HG02610 (cell line): ENCODE results near the gene PRX.
"Not testable (repeated sequence)": the region's sequence is repeated elsewhere in the genome, so short reads cannot be mapped to it uniquely, and the experiment has no call there.

Experiments used
- ATAC-seq: cut with Tn5 transposase; IDR thresholded peaks from one replicate; pipeline ENCODE4 v1.9.1; 2021; ENCODE audit warnings: mild to moderate bottlenecking, moderate library complexity; ENCODE audit not compliant: unreplicated experiment

The PRX gene, protein sequence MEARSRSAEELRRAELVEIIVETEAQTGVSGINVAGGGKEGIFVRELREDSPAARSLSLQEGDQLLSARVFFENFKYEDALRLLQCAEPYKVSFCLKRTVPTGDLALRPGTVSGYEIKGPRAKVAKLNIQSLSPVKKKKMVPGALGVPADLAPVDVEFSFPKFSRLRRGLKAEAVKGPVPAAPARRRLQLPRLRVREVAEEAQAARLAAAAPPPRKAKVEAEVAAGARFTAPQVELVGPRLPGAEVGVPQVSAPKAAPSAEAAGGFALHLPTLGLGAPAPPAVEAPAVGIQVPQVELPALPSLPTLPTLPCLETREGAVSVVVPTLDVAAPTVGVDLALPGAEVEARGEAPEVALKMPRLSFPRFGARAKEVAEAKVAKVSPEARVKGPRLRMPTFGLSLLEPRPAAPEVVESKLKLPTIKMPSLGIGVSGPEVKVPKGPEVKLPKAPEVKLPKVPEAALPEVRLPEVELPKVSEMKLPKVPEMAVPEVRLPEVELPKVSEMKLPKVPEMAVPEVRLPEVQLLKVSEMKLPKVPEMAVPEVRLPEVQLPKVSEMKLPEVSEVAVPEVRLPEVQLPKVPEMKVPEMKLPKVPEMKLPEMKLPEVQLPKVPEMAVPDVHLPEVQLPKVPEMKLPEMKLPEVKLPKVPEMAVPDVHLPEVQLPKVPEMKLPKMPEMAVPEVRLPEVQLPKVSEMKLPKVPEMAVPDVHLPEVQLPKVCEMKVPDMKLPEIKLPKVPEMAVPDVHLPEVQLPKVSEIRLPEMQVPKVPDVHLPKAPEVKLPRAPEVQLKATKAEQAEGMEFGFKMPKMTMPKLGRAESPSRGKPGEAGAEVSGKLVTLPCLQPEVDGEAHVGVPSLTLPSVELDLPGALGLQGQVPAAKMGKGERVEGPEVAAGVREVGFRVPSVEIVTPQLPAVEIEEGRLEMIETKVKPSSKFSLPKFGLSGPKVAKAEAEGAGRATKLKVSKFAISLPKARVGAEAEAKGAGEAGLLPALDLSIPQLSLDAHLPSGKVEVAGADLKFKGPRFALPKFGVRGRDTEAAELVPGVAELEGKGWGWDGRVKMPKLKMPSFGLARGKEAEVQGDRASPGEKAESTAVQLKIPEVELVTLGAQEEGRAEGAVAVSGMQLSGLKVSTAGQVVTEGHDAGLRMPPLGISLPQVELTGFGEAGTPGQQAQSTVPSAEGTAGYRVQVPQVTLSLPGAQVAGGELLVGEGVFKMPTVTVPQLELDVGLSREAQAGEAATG (N-terminal part only)

DNA sequence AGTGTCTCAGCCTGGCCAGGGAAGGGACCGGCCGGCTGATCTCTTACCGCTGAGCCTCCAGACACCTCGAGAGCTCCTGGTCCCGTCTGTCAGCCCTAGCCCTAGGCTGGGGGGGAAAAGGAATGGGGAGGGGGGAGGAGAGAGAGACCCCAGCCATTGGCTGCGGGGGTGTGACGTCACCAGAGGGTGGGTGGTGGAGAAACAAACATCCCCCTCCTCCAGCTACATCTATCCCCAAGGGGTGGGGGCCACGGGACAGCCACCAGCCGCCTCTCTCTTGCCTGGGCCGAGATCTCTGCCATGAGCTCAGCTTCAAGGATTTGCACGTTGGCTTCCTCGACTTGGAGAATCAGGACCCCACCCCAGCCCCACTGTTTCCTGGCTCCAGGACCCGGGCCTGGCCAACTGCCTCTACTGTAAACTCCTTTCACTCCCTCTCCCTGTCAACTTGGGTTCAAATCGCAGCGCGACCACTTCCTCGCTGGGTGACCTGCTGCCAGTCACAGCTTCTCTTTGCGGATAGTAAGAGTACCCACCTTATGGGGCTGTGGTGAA, at the start of gene PRX:
PRX (minus strand) TSS at position 88 of the 555 bp plus-strand sequence. CDS start 5,446 bp downstream, outside the sequence.
- ATAC-seq, result no peak

DNA sequence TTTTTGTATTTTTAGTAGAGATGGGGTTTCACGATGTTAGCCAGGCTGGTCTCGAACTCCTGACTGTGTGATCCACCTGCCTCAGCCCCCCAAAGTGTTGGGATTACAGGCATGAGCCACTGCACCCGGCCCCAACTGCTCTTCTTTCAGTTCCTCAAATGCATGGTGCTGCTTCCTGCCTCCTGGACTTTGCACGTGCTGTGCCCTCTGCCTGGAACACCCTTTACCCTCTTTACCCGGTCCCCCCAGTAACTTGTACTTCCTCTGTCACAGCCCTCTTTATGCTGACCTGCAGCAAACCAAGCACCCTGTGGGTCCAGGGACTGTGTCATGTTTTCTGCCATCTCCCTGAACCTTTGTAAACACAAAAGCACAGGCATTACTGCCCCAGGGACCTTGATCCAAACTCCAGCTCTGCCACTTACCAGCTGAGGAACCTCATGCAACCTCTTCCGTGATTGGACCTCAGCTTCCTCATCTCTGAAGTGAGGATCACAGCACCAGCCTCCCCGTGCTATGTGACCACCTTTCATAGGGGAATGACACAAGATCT, 48.6 kb upstream of the PRX start:
- ATAC-seq, result no peak

- no peak for ATAC-seq
These were observed 47.0 kb upstream of the PRX start for GRCh38 chr19:40460185-40460584.

DNA sequence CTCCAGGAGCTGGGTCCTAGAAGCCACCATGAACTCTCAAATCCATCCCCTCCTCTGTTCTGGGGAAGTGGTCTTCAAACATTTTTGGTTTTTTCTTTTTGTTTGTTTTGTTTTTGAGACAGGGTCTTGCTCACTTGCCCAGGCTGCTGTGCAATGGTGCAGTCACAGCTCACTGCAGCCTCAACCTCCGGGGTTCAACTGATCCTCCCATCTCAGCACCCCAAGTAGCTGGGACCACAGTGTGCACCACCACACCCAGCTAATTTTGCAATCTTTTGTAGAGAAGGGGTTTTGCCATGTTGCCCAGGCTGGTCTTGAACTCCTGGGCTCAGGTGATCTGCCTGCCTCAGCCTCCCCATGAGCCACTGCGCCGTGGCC, 45.4 kb upstream of the PRX start:
- ATAC-seq, result no peak

DNA sequence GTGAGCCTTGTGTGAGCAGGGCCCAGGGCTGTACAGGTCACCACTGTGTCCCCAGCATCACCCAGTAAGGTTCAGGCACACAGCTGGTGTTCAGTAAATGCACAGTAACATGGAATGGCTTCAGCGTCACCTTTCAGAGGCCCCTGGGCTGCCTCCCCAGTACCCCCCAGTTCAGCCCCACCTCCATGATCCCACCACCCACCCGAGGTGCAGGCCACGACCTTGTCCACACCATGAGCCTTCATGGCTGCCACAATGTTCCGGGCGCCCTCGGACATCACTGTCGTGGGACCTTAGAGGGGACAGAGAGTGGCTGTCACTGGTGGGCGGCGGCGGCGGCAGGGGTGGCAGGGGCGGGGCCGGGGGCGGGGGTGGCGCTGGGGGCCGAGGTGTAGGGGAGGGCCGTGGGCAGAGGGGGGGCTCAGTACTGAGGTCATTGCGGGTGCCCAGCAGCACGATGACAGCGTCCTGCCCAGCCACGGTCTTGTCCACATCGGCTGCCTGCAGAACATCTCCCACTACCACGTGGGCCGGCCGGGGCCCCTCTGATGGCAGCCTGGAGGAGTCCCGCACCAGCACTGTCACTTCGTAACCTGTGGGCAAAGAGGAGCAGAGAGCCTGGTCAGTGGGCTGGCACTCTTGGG, 44.9 kb upstream of the PRX start:
- ATAC-seq, result no peak

- no peak for ATAC-seq
These were observed 43.9 kb upstream of the PRX start for GRCh38 chr19:40457048-40457447.

DNA sequence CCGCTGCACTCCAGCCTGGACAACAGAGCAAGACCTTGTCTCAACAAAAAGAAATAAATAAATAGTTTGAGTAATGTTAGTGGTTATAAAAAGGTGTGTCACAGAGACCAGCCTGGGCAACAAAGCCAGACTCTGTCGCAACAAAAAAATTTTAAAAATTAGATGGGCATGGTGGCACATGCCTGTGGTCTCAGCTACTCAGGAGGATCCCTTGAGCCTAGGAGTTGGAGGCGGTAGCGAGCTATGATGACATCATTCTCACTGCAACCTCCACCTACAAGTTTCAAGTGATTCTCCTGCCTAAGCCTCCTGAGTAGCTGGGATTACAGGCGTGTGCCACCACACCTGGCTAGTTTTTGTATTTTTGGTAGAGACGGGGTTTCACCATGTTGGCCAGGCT, 40.8 kb upstream of the PRX start:
- not testable (repeated sequence) for ATAC-seq

GRCh38 chr19:40453151-40453735, 40.1 kb upstream of the PRX start:
- ATAC-seq, result no peak

DNA sequence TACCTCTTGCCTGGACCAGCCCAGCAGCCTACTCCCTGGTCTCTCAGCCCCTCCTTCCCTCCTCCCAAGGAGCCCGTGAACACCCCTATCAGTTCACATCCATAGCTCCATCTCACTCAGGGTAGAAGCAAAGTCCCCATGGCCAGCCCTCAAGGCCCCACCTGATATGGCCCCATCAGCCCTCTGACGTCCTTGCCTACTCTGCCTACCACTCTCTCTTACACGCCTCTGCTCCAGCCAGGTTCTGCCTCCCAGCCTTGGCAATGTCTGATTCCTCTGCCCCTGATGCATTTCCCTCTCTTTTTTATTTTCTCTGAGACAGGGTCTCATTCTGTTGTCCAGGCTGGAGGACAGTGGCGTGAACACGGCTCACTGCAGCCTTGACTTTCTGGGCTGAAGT, 38.8 kb upstream of the PRX start:
- ATAC-seq, result no peak

DNA sequence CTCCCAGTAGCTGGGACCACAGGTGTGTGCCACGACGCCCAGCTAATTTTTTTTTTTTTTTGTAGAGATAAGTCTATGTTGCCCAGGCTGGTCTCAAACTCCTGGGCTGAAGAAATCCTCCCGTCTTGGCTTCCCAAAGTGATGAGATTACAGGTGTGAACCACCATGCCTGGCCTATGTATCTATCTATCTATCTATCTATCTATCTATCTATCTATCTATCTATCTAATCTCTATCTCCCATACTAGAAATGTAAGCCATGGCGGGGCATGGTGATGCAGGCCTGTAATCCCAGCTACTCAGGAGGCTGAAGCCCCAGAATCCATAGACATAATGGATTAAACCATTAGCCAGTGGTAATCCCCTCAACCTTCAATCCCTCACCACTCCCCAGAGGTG, 37.5 kb upstream of the PRX start:
- ATAC-seq, result no peak

DNA sequence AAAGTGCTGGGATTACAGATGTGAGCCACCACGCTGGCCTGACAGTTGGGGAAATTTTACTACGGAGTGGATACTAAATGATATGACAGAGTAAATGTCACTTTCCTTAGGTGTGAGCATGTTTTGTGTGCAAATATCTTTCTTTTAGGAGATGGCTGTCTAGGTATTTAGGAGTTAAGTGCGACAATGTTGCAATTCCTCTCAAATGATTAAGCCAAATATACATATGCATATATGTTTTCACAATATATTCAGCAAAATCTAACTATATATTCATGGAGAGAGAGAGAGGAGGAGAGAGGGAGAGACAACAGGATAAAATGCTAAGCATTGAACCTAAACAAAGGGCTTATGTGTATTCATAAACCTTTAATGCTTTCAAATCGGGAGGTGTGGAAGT, 36.3 kb upstream of the PRX start:
- no peak for ATAC-seq

- no peak for ATAC-seq
These were observed 33.1 kb upstream of the PRX start for GRCh38 chr19:40446263-40446784.

DNA sequence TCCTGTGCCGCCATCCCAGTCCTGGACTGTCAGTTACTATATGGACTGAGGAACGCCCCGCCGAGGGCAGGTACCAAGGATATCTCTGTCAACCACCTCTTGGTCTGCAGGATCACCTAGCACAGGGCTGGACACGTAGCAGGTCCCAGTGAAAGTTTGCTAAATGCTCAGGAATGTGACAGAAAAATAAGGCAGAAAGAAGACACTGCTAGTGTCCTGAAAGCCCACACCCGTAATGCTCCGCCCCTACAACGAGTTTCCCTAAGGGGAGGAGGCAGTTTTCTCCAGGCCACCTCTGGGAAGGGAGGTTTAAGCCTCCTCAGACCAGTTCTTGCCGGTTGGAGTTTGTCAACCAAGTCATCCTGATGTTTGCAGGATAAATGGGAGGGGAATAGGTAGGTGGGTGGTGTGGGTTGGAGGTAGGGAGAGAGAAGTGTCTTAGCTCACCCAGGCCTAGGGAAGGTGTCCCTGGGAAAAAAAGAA, 32.6 kb upstream of the PRX start:
- ATAC-seq, result no peak

GRCh38 chr19:40444825-40445312, 31.7 kb upstream of the PRX start:
- no peak for ATAC-seq

- peak; percentile 62 for ATAC-seq
These were observed 31.0 kb upstream of the PRX start, which contains the start of gene SERTAD3 for GRCh38 chr19:40444000-40444824. Gene SERTAD3 (minus strand): TSS chr19:40444335. CDS start chr19:40442080, 2,255 bp downstream.

DNA sequence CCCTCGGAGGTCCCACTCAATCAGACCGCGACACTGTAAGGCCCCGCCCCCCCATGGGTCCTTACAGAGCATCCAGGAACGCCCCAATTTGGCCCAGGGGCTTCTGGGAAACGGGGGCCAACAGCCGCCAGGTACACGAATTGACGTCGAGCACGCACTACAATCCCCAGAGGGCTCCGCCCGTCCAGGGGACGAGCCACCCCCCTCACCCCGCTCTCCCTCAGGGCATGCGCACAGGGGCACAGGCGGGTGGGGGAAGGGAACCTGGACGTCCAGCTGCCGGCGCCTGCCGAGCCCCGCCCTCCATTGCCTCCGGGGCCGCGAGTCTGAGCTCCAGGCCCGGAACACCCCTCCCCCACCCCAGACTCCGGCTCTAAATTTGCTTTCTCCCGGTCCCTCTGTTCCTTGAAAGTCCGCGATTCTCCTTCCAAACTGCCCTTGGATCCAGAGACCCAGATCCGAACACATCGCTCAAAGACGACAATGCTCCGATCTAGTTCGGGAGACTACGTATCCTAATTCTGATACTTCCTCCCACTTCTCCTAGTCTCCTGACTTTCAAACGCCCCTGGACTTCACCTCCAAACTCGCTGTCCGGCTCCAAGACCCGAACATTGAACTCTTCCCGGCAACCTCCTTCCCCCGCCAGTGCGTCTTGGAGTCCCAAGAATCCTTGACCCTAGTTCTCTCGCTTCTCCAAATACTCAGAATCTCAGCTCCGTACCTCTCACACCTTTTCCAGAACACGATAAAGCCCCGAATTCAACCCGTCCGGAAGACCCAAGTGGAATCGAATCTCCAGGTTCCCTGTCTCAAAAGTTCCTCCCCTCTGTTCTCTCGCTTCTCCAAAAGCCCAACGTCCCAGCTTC, 30.2 kb upstream of the PRX start:
- ATAC-seq, result peak; percentile 68
